Osteocyte (in vitro differentiated cells): ENCODE results near the gene DENND4A. TPM values are rescaled to one million over a fixed set of nuclear protein-coding genes. Genes with fewer than 3 reads are reported as not detected.
"Not testable (repeated sequence)": the region's sequence is repeated elsewhere in the genome, so short reads cannot be mapped to it uniquely, and the experiment has no call there.

Source experiments
- DNase-seq: peaks from one replicate; pipeline ENCODE4 v3.0.0; 2021; ENCODE audit warnings: mixed read lengths; ENCODE audit not compliant: unreplicated experiment; ENCODE audit errors: extremely low spot score
- H3K27ac Mint-ChIP-seq: one replicate; pipeline ENCODE4 v1.8.0; 2021; ENCODE audit warnings: mild to moderate bottlenecking, mixed read lengths; ENCODE audit not compliant: unreplicated experiment
- H3K27me3 Mint-ChIP-seq: one replicate; pipeline ENCODE4 v1.8.0; 2021; ENCODE audit warnings: mixed read lengths; ENCODE audit not compliant: unreplicated experiment
- H3K36me3 Mint-ChIP-seq: one replicate; pipeline ENCODE4 v1.8.0; 2021; ENCODE audit warnings: mixed read lengths; ENCODE audit not compliant: unreplicated experiment
- H3K4me1 Mint-ChIP-seq: one replicate; pipeline ENCODE4 v1.8.0; 2021; ENCODE audit warnings: mixed read lengths; ENCODE audit not compliant: unreplicated experiment
- H3K4me3 Mint-ChIP-seq: one replicate; pipeline ENCODE4 v1.8.0; 2021; ENCODE audit warnings: mild to moderate bottlenecking, moderate library complexity, mixed read lengths; ENCODE audit not compliant: unreplicated experiment
- H3K9me3 Mint-ChIP-seq: one replicate; pipeline ENCODE4 v1.8.0; 2021; ENCODE audit warnings: mixed read lengths; ENCODE audit not compliant: unreplicated experiment
- CTCF ChIP-seq: fragments of 200-600 bp; sonication (generic); IDR thresholded peaks from 2 replicates; pipeline ENCODE4 v1.5.0; 2021; ENCODE audit warnings: antibody characterized with exemption, mild to moderate bottlenecking, moderate library complexity
- total RNA-seq: library from RNA; stranded (reverse); gene quantifications from 2 replicates; pipeline ENCODE4 v1.2.1, GENCODE V29; 2021

The DENND4A gene
- total RNA-seq, 1 donor from 2014 or later, result 24.5 TPM

- TF ChIP-seq CTCF, result no peak
- Mint-ChIP-seq H3K9me3 (no peaks in the 10 kb centered on the region), H3K27me3 (no peaks in the 10 kb centered on the region), H3K4me3 (no peak overlapping the region), H3K36me3 (peaks cover 8% of the 10 kb centered on the region), H3K27ac (no peak overlapping the region), H3K4me1 (peaks cover 15% of the 10 kb centered on the region)
- no peak for DNase-seq
Observed at GRCh38 chr15:65785151-65785550, 6.9 kb downstream of the DENND4A start.

GRCh38 chr15:65783872-65784271 lies 8.2 kb downstream of the DENND4A start:
- Mint-ChIP-seq H3K27me3 (no peaks in the 10 kb centered on the region), H3K27ac (no peak overlapping the region)
- no peak for DNase-seq

GRCh38 chr15:65782096-65782495 lies 10.0 kb downstream of the DENND4A start:
- no peak for TF ChIP-seq CTCF
- Mint-ChIP-seq H3K9me3 (no peaks in the 10 kb centered on the region), H3K27ac (no peak overlapping the region), H3K27me3 (no peaks in the 10 kb centered on the region), H3K4me1 (peaks cover under 1% of the 10 kb centered on the region), H3K36me3 (peaks cover 8% of the 10 kb centered on the region), H3K4me3 (no peak overlapping the region)
- no peak for DNase-seq

More at GRCh38 chr15:65783872-65784271, 8.2 kb downstream of the DENND4A start:
- no peak for TF ChIP-seq CTCF
- H3K36me3 Mint-ChIP-seq, result peaks cover 8% of the 10 kb centered on the region
- no peak overlapping the region for H3K4me3 Mint-ChIP-seq
- peaks cover 8% of the 10 kb centered on the region for H3K4me1 Mint-ChIP-seq
- no peaks in the 10 kb centered on the region for H3K9me3 Mint-ChIP-seq

GRCh38 chr15:65778701-65779100 lies 13.4 kb downstream of the DENND4A start:
- not testable (repeated sequence) for H3K9me3 Mint-ChIP-seq, H3K27me3 Mint-ChIP-seq, H3K36me3 Mint-ChIP-seq, H3K4me3 Mint-ChIP-seq, H3K4me1 Mint-ChIP-seq, DNase-seq, H3K27ac Mint-ChIP-seq

- Mint-ChIP-seq H3K4me1 (peaks cover 4% of the 10 kb centered on the region), H3K9me3 (no peaks in the 10 kb centered on the region), H3K36me3 (no peaks in the 10 kb centered on the region), H3K27me3 (no peaks in the 10 kb centered on the region), H3K4me3 (no peak overlapping the region), H3K27ac (no peak overlapping the region)
- no peak for DNase-seq
- no peak for TF ChIP-seq CTCF
Observed at GRCh38 chr15:65778269-65778668, 13.8 kb downstream of the DENND4A start.

GRCh38 chr15:65777843-65778242 lies 14.2 kb downstream of the DENND4A start:
- Mint-ChIP-seq H3K4me1 (peaks cover 4% of the 10 kb centered on the region), H3K9me3 (no peaks in the 10 kb centered on the region), H3K27ac (no peak overlapping the region), H3K4me3 (no peak overlapping the region), H3K36me3 (no peaks in the 10 kb centered on the region), H3K27me3 (no peaks in the 10 kb centered on the region)
- TF ChIP-seq CTCF, result no peak
- DNase-seq, result no peak
